HG03103 (cell line): Measurements from ENCODE around the gene GAB2.
"Not testable (repeated sequence)": the region's sequence is repeated elsewhere in the genome, so short reads cannot be mapped to it uniquely, and the experiment has no call there.

Experiments used
- ATAC-seq: cut with Tn5 transposase; IDR thresholded peaks from one replicate; pipeline ENCODE4 v1.9.1; 2021; ENCODE audit warnings: low read depth; ENCODE audit not compliant: unreplicated experiment

GAB2 gene

DNA sequence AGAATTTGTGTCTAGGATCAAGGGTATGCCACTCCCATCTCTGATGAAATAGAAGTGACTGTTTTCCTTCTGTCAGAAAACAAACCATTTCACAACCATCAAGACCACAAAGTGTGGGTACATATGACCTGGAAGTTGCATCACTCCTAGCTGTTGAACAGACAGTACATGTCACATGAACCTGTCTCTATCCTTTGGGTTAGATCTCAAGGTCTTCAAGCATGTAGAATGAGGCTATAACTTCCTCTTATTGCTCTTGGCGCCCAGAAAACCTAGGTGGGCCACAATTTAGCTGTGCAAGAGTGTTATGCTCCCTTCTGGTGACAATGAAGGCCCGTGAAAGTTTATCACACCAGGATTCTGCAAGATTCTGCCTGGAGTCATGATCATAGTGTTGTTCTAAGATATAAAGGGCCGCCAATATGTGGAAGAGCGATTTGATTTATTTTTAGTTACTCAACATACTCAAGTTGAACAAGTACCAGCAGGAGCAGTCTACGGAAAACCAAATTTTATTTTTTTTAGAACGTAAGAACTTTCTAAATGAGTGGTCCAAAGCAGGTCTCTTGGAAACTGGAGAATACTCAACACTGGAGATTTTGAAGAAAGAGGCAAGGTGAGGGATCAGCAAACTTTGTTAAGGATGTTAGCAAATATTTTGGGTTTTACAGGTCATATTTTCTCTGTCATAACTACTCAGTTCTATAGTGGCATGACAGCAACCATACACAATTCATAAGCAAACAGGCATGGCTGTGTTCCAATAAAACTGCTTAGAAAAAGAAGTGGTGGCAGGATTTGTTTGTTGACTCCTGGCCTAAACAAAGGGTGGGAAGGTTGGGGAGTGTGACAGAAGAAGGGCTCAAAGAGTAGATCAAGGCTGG lies 127.1 kb downstream of the GAB2 start:
- no peak for ATAC-seq

DNA sequence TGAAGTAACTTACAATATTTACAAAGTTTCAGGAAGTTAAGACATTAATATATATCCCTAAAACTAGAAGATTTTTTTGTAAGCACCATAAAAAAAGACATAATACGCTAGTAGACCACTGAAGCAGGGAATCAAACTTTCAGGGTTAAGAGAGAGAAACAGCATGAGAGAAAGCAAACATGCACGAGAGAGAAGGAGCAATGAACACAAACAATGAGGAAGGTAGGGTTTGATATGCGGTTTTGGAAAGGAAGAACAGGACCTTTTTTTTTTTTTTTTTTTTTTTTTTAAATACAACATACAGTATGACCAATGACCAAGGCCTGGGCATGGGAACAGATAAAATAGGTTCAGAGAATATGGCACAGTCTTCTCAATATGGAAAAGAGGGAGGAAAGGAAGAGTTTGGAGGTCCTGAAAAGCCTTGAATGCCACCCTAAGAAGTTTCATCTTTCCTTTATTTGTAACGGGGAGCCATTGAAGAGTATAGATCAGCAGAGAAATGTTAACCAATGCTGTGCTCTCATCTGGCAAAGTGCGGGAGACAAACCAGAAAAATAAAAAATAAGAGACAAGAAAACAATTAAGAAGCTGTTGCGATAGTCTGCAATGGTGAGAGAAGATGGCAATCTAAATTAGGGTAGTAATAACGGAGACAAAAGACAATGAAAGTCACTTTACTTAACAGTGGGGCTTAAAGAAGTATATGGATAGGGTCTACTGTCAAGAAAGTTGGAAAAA lies 127.9 kb downstream of the GAB2 start:
- ATAC-seq = no peak

DNA sequence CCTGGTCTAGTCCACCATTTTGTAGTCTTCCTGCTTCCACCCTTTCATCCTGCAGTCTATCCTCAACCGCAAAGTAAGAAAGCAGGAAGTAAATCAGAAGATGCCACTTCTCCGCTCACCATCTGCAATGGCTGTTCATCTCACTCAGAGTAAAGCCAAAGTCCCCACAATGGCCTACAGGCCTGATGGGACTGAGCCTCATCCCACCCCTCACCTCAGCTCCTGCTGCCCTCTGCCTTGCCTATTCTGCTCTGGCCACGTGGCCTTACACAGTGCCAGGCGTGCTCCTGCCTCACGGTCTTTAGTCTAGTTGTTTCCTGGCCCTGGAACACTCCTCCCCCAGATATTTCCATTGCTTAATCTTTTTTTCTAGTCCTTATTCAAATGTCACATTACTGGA lies 133.4 kb downstream of the GAB2 start:
- ATAC-seq = no peak

DNA sequence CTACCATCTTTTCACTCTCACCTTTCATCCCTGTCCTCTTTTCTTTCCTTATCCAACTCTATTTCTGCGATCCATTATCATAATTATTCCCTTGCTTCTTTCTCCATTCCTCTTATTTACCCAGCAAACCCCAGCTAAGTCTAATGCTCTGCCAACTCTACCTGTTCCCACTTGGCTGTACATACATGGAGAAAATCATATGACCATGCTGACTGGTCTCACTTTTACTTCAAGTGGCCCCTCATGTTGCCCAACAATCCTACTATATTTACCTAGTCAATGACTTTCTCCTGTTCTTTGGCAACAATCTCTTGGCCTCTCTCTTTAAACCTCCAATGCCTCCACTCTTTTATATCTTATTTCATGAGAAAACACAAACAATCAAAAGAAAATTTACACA lies 134.8 kb downstream of the GAB2 start:
- no peak for ATAC-seq

DNA sequence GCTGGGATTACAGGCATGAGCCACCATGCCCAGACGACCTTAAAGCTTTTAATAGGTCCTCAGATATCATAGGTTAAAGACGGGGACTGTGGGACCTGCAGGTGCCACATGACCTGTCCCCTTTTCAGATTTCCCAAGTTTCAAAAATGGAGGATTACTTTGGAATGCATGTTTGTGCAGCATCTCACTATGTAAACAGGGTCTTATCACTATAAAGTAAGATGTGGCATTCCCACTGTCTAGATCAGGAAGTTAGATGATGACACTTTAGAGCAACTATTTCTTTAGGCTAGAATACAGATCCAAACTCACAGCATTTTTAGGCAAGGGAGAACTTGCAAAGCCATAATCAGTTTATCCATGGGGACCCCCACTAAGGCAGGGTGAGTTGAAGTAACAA lies 136.1 kb downstream of the GAB2 start:
- ATAC-seq = no peak

DNA sequence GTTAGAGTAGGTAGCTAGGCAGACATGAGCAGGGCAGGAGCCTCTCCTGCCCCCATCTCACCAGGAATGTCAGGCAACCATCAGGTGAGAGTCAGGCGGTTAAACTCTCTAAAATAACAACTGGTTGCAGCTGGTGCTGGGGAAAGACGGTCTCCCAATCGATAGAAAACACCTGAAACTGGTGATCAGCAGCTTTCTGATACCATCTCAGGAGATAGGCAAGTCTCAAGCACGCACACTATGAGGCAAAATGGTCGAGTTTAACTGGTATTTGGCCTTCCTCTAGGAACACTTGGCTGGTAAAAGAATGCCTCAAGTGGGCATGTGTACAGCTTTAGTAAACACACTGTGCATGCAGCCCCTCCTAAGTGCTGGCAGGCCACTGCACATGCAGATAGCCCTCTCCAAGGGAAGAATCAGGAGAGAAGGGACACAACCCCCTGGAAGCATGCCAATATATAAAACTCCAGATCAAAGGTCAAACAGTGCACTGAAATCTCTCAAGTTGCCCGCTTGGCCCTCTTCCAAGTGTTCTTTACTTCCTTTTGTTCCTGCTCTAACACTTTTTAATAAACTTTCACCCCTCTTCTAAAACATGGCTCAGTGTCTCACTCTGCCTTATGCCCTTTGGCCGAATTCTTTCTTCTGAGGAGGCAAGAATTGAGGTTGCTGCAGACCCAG lies 140.2 kb downstream of the GAB2 start:
- ATAC-seq = no peak

DNA sequence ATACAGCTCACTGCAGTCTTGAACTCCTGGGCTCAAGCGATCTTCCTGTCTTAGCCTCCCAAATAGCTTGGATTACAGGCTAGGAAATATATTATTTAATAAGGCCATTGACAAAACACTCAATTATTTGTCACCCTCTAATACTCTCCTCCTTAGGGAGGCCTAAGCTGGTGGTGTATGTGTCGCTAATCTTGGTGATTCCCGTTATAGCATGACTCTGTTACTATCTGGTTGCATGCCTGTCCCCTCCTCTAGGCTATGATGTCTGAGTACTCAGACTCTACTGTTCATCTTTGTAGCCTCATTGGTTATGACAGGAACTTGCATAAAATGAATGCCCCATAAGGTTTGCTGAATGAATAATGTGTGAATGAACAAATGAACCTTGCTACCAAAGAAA lies 141.3 kb downstream of the GAB2 start:
- ATAC-seq = no peak

DNA sequence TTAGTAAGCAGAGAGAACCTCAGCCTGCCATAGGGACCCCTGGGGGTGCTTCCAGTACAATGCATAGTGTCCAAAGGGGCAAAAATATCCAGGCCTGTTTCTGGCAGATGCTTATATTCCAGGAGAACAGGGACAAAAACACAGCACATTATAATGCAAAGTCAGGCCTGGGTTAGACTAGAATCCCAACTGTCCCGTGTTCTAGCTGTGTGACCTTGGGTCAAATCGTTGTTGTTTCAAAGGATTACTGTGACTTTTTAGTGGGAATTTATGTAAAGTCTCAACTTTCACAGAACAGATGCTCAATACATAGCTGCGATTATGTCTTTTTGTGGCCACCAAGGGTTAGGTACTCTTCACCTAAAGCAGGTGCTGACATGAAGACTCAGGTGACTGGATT lies 142.9 kb downstream of the GAB2 start:
- ATAC-seq = no peak

DNA sequence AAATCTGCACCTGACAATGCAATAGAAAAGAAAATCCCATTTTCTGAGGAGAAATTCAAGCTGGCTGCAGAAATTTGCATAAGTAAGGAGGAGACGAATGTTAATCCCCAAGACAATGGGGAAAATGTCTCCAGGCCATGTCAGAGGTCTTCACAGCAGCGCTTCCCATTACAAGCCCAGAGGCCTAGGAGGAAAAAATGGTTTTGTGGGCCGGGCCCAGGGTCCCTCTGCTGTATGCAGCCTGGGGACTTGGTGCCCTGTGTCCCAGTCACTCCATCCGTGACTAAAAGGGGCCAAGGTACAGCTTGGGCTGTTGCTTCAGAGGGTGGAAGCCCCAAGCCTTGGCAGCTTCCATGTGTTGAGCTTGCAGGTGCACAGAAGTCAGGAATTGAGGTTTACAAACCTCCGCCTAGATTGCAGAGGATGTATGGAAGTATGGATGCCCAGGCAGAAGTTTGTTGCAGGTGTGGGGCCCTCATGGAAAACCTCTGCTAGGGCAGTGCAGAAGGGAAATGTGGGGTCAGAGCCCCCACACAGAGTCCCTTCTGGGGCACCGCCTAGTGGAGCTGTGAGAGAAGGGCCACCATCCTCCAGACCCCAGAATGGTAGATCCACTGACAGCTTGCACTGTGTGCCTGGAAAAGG lies 144.9 kb downstream of the GAB2 start:
- not testable (repeated sequence) for ATAC-seq

DNA sequence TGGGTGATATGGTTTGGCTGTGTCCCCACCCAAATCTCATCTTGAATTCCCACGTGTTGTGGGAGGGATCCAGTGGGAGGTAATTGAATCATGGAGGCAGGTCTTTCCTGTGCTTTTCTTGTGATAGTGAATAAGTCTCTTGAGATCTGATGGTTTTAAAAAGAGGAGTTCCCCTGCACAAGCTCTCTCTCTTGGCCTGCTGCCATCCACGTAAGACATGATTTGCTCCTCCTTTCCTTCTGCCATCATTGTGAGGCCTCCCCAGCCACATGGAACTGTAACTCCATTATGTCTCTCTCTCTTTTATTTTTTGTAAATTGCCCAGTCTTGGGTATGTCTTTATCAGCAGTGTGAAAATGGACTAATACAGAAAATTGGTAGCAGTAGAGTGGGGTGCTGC lies 145.8 kb downstream of the GAB2 start:
- not testable (repeated sequence) for ATAC-seq

DNA sequence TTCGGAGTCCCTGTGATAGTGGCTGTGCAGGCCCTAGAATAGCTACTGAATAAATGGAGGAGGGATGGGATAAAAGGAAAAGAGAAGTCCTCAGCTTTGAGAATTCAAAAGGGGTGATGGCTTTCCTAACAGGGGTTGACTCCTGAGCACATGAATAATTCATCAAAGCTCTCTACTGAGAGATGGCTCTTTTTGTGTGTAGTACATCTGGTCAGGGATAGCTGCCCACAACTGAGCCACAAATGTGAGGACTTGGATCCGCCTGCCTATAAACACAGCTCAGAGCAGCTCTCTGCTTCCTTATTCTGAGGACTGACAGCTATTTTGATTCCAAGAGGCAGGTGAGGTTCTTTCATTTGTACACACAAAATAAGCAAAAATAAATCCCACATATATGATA lies 146.6 kb downstream of the GAB2 start:
- no peak for ATAC-seq

DNA sequence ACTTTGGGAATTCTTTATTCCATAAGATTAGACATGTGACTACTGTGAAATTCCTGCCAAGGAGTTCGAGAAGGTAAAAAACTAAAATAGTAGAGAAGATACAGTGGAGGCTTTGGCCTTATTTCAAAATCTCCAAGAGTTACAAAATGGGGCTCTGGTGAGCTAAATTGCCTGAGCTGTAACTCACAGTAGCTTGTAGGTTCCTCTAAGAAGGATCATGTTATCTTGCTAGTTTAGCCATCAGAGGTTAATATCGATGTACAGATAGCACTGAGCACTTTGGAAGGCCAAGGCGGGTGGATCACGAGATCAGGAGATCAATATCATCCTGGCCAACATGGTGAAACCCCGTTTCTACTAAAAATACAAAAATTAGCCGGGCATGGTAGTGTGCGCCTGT lies 147.8 kb downstream of the GAB2 start:
- ATAC-seq = no peak

DNA sequence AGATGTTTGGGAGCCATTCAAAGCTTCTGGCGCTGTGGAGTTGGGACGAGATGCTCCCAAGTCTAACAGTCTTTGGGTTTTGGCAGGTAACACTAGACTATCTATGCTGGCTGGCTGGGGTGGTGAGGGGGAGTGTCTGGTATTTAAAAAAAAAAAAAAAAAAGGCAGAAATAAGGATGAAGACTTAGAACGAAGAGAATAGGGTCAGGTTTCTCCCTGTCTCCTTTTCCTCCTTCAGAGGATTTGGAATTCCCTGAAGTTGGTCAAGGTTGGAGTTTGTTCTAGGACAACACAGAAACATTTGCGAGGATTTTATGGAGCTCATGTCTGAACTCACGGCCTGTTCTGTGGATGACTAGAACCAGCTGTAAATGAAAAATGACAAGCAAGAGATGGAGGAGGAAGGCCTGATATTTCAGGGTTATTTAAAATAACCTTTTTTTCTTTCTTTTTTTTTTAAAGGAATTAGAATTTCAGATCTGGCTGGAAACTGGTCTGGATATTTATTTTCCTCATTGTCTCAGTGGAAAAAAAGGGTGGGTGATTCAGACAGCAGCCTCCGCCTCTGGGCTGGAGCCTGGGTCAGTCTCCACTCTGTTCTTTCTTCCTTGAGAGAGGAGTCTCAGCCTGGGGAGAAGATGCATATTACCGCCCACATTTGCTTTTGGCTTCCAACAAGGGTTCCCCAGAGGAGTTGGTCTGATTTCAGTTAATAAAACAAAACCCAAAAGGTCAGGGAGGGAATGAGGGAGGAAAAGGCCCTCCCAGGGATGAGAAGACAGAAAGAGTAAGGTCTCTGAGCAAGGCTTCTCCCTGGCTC lies 148.8 kb downstream of the GAB2 start:
- no peak for ATAC-seq

DNA sequence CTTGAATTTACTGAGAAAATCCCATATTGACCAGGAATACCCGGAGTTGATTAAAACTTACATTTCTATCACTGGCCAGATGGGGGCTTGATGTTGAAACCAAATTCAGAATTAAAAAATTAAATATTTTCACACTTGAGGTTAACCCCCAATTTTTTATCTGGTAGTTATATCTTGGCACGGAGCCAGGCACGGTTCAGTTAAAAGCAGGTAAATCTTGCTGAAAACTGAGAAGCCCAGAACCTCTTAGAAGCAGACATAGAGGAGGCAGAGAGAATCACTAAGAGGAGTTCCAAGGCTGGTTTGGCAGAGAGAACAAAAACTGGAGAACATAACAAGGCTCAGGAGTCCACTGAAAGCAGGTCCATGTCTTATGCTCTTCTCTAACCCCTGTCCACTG lies 151.2 kb downstream of the GAB2 start:
- no peak for ATAC-seq

DNA sequence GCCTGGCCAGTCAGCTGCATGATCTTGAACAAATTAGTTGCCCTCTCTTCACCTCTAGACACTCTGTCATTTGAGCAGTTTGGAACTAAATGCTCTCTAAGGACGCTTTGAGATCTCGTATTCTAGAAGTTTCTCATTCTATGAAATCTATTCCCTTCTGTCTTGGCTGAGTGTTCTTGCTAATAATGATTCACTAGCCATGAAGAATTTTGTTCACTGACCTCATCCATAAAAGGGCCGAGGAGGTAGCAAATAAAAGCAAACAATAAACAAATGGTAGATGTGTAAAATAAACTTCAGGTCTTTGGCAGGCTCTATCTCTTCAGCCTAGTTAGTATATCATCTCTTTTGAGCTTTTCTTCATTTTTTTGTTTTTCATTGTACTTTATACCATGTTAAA lies 152.3 kb downstream of the GAB2 start:
- no peak for ATAC-seq

DNA sequence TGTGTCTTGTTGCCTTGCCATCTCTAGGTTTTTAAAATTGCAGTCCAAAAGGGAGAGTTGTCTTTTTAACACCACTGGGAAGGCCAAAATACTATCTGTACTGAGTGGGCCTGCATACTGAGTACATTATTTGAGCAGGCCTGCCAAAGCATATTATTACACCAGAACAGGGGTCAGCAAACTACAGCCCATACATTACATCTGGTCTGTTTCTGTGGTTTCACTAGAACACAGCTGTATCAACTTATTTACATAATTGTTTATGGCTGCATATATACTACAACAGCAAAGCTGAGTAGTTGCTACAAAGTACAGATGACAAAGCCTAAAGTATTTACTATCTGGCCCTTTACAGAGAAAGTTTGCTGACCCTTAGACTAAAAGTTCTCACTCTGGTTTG lies 154.9 kb downstream of the GAB2 start:
- no peak for ATAC-seq

DNA sequence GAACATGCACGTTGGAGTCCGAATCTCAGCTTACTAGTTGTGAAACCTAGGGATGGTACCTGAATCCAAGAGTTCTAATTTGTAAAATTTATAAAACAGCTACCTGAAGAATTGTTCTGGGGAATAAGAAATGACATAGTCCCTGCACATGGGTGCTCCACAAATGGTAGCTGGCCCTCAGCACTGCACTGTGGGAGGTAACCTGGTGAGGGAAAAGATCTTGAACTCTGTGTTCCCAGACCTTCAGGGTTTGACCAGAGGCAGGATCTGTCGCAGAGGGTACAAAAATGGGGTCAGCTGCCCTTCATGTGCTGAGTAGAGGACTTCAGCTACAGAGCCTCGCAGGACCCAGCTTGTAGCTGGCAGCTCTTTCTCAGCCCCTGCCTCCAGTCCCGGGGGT lies 155.4 kb downstream of the GAB2 start:
- no peak for ATAC-seq

DNA sequence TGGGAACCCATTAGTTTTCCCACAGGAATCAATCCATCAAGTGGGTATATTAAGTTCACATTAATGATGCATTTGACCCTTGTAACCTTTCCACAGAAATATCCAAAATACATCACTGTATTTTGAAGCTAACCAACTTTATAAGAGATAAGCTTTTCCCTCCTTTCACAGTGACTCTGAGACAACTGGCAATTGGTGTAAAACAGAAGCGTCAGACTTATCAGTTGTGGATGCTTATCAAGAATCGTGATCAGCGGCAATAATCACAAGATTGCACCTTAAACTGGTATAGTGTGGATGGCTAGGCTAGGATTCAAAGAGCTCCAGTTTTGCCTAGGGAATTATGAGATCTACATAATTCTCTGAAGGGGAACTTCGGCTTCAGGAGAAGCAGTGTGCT lies 155.8 kb downstream of the GAB2 start:
- ATAC-seq = no peak

DNA sequence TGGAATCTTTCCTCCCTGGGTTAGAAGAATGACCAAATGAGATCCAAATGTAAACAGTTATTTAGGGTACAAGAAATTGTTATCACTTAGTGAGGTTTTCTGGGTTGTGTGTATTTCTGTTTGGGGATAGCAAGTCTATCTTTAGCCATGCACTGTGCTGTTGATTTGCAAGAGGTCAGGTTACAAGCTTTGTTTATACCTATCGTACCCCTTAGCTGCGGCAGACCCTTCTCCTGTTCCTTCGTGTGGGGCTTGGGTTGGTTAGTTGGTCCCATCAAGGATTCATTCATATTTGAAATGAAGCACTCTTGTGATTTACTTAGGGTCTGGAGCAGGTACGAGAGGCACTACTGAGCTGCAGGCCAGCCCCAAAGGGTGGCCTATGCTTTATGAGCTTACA lies 156.3 kb downstream of the GAB2 start:
- ATAC-seq = no peak
